Esophagus squamous epithelium (tissue), 4 donors: ENCODE measurements around the gene NRXN3.

Experiments used
- CTCF ChIP-seq, 6 experiments: fragments of 450-650 bp in 4 of 6; fragments of 200-600 bp in 2 of 6; sonication (generic) in 2 of 6; IDR thresholded peaks; one replicate each; pipeline ENCODE4 v1.5.1; 2016 to 2019; ENCODE audit warnings: antibody characterized with exemption in 6 of 6, mild to moderate bottlenecking in 4 of 6, moderate library complexity in 4 of 6
- POLR2A ChIP-seq, 4 donors: fragments of 450-650 bp; IDR thresholded peaks; one replicate each; pipeline ENCODE4 v1.6.1; 2017; ENCODE audit warnings: antibody characterized with exemption in 4 of 4, mild to moderate bottlenecking in 4 of 4, moderate library complexity in 3 of 4

GRCh38 chr14:78207414-78207813 lies 37.2 kb downstream of the NRXN3 start:
- TF ChIP-seq CTCF (IDR thresholded peaks at IDR 0.05) (no peak), POLR2A (IDR thresholded peaks at IDR 0.05) (no peak)
